ENCODE results near the gene EID2. TPM values are rescaled to one million over a fixed set of nuclear protein-coding genes. Genes with fewer than 3 reads are reported as not detected.

The EID2 gene
- total and polyA plus RNA-seq, 10 of the 15 experiments (the other 5 are each of a cell fraction or from before 2014, with no cell fraction given), result 1.6 to 11.4 (median 7.0) TPM

- peak; percentile 32 to 35; a peak in 2 of 4 replicates for TF ChIP-seq IKZF2 (IDR thresholded peaks at IDR 0.05)
- TF ChIP-seq EGR1 (IDR thresholded peaks at IDR 0.05; ENCODE audit: borderline replicate concordance in 1 of 2, low read depth in 2 of 2, low read length in 2 of 2), result 0 out of 3 replicates have a peak, but pooled peaks of 1 of the 2 experiments have one; percentile 17
- TF ChIP-seq USF1 (IDR thresholded peaks at IDR 0.05; ENCODE audit: borderline replicate concordance, extremely low read length, insufficient read depth, low read depth, low read length), result no peak
- peak; percentile 27; the same call in 1 of the 2 replicates for TF ChIP-seq SIN3A (IDR thresholded peaks at IDR 0.05; ENCODE audit: low read depth, low read length)
- peak; percentile 100 for TF ChIP-seq IKZF1 (conservative IDR thresholded peaks at IDR 0.05)
- peak; percentile 84; the same call in 1 of the 2 replicates for TF ChIP-seq ASH2L (IDR thresholded peaks at IDR 0.05; ENCODE audit: borderline replicate concordance, low read depth)
- no peak for TF ChIP-seq RBBP5 (conservative IDR thresholded peaks at IDR 0.05)
- TF ChIP-seq KLF5 (IDR thresholded peaks at IDR 0.05; ENCODE audit: partially characterized antibody), result no peak
- TF ChIP-seq CTCF (IDR thresholded peaks at IDR 0.05 in 2 of 3, conservative IDR thresholded peaks at IDR 0.05 in 1 of 3; ENCODE audit: control insufficient read depth in 2 of 3, extremely low read depth in 1 of 3, insufficient read depth in 1 of 3, low read depth in 3 of 3, low read length in 3 of 3), result peak; percentile 100; a peak in 5 of 6 replicates
- TF ChIP-seq GATAD2B (conservative IDR thresholded peaks at IDR 0.05; ENCODE audit: low read depth), result peak; percentile 72; the same call in 1 of the 2 replicates
- TF ChIP-seq NR2F1 (conservative IDR thresholded peaks at IDR 0.05), result peak; percentile 56
- TF ChIP-seq POU2F2 (IDR thresholded peaks at IDR 0.05; ENCODE audit: borderline replicate concordance, low read depth, low read length), result no peak; the same call in 2 of the 3 replicates
- no peak for TF ChIP-seq FOS (IDR thresholded peaks at IDR 0.05; ENCODE audit: borderline replicate concordance, extremely low read depth, insufficient read length)
- peak; percentile 63; the same call in 1 of the 2 replicates for TF ChIP-seq POLR2AphosphoS5 (IDR thresholded peaks at IDR 0.05; ENCODE audit: low read length)
- TF ChIP-seq SMC3 (IDR thresholded peaks at IDR 0.05; ENCODE audit: borderline replicate concordance, low read length), result peak; percentile 77
- 0 out of 2 replicates have a peak, but pooled peaks have one; percentile 7 for TF ChIP-seq RUNX3 (IDR thresholded peaks at IDR 0.05; ENCODE audit: low read length)
- peak; percentile 69 for TF ChIP-seq CREM (IDR thresholded peaks at IDR 0.05; ENCODE audit: low read depth)
- TF ChIP-seq EED (IDR thresholded peaks at IDR 0.05; ENCODE audit: low read depth), result no peak
- TF ChIP-seq SUZ12 (IDR thresholded peaks at IDR 0.05; ENCODE audit: unreplicated experiment), result no peak
- TF ChIP-seq RB1 (IDR thresholded peaks at IDR 0.05; ENCODE audit: borderline replicate concordance), result peak; percentile 93
- TF ChIP-seq SP1 (IDR thresholded peaks at IDR 0.05; ENCODE audit: low read depth, low read length), result peak; percentile 81
- TF ChIP-seq FOXM1 (IDR thresholded peaks at IDR 0.05; ENCODE audit: low read depth, low read length), result no peak
- TF ChIP-seq SMARCA5 (IDR thresholded peaks at IDR 0.05), result peak; percentile 89
These were observed 7.5 kb downstream of the EID2 start, which contains the start of gene EID2B (continued) for GRCh38 chr19:39532233-39533002.

Data from GM12878 (cell line).